Activated CD8-positive, alpha-beta memory T cell treated with anti-CD3 and anti-CD28 coated beads, Interleukin-2, amount 50 U/mL, for 48 hours (primary cell): ENCODE results near the gene LIX1.
A peak's percentile ranks its signal among the peaks of the same experiment; 100 is the strongest.
"Not testable (repeated sequence)": the region's sequence is repeated elsewhere in the genome, so short reads cannot be mapped to it uniquely, and the experiment has no call there.

Experiments used
- DNase-seq: peaks from one replicate; pipeline ENCODE4 v3.0.0-alpha.2; 2020

LIX1 gene

GRCh38 chr5:97142521-97143254, at the start of gene LIX1:
Gene LIX1, minus strand, starts transcription at chr5:97142611. Its CDS starts 35 bp downstream, at chr5:97142576.
- no peak for DNase-seq

DNA sequence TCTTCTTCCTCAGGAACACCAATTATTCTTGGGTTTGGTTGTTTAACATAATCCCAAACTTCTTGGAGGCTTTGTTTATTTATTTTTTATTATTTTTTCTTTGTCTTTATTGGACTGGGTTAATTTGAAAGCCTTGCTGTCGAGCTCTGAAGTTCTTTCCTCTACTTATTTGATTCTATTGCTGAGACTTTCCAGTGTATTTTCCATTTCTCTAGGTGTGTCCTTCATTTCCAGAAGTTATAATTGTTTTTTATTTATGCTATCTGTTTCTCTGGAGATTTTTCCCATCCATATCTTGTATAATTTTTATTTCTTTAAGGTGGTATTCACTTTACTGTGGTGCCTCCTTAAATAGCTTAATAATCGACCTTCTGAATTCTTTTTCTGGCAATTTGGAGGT, 49.5 kb upstream of the LIX1 start:
- no peak for DNase-seq

DNA sequence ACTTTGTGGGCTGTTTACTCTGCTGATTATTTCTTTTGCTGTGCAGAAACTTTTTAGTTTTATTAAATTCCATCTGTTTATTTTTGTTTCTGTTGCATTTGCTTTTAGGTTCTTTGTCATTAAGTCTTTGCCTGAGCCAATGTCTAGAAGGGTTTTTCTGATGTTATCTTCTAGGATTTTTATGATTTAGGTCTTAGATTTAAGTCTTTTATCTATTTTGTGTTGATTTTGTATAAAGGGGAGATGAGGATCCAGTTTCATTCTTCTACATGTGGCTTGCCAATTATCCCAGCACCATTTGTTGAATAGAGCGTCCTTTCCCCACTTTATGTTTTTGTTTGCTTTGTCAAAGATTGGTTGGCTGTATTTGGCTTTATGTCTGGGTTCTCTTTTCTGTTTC, 47.1 kb upstream of the LIX1 start:
- DNase-seq: not testable (repeated sequence)

GRCh38 chr5:97183930-97184213, 41.5 kb upstream of the LIX1 start:
- DNase-seq: no peak

- DNase-seq: peak; percentile 93
Measured at GRCh38 chr5:97183100-97183929, 40.9 kb upstream of the LIX1 start, which contains the start of gene RIOK2. Gene RIOK2, minus strand, starts transcription at chr5:97183247. Its CDS starts 56 bp downstream, at chr5:97183191.

DNA sequence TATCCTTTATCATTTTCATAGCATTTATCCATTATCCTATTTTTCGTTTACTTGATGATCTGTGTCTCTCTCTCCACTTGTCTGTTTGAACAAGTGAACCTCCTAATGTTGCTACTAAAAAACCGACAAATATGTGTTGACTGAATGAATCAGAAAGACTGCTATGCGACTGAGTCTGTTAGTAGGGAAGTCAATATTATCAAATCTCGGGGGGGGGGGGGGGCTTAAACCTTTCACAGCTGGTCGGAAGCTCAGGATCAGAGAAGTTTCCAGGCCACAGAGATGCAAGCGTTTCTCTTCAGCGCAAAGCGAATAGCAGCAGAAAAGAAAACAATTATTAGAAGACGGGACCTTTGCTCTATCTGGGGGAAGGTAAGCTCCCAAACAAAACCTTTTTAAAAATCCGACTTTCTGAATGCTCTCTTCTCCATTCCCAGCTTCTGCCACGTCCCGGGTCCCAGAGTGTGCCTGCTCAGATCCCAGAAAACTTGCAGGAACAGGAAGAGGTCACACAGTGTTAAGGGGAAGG, 40.2 kb upstream of the LIX1 start:
- DNase-seq: no peak

DNA sequence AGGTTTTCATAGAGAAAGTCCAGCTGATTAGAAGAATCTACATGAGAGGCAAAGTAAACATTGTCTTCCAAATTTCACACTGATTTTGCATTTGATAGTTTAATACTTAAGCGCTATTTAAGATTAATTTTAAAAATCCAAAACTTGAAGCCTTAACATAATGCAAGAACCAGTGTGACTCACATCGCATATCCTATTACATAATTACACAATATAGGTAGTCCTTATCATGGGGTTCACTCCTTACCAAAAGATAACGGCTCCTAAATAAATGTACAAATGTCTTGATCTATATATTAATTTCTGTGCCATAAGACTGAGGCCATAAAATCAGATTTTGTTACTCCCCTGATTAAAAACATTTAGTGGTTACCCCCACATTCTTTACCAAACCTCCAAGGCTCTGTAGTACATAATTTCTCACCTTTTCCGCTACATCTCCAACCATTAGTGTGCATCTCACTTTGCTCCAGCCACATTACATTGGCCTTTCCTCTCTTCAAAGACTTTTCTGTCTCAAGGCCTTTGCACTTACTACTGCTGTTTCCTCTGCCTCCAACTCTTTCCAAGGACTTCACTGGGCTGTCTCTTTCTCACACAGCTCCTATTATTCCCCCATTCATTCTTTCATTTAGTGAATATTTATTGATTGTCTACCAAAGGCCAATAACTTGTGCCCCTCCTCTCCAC, 39.6 kb upstream of the LIX1 start:
- DNase-seq: no peak

GRCh38 chr5:97179457-97179856, 37.0 kb upstream of the LIX1 start:
- DNase-seq: not testable (repeated sequence)

- DNase-seq: no peak
Measured at GRCh38 chr5:97172227-97172626, 29.8 kb upstream of the LIX1 start.

DNA sequence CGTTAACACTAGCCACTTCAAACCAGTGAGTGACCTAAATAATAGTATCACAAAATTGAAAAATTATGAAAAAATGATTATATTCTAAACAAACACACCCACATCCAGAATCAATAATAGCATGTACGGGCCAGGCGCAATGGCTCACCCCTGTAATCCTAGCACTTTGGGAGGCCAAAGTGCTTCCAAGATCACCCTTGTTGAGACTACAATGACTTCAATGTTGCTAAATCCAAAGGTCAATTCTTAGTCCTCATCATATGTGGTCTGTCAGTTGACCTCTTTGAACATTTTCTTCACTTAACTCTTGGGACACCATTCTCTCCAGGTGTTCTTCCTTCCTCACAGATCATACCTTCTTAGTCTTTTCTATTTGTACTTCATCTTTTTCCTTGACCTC, 29.3 kb upstream of the LIX1 start:
- no peak for DNase-seq

DNA sequence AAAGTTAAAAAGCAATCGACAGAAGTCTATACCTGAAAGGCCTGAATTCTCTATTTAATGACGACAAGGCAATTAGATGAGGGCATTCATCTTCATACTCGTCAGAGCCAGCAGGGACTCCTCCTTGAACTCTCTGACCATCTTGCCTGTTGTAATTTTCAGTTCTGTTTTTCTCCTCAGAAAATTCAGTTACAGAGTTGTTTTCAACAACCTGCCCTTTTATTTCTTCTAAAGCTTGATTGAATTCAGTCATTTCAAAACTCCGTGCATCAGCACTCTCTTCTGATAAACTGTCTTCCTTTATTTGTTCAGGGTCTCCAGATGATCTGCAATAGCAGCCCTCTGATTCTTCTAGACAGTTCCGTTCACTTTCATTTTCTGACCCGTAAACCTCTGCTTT, 25.0 kb upstream of the LIX1 start:
- DNase-seq: no peak

DNA sequence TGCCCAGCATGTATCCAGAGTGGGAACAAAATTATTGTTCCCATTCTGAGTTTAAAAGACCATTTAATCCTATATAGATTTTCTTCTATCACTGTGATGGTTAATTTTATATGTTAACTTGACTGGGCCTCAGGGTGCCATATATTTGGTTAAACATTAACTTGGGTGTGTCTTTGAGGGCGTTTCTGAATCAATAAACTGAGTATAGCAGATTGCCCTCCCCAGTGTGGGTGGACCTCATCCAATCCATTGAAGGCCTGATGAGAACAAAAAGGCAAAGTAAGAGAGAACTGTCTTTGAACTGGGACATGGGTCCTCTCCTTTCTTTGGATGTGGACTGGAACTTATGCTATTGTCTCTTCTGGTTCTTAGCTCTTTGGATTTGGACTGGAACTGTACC, 23.3 kb upstream of the LIX1 start:
- no peak for DNase-seq

DNA sequence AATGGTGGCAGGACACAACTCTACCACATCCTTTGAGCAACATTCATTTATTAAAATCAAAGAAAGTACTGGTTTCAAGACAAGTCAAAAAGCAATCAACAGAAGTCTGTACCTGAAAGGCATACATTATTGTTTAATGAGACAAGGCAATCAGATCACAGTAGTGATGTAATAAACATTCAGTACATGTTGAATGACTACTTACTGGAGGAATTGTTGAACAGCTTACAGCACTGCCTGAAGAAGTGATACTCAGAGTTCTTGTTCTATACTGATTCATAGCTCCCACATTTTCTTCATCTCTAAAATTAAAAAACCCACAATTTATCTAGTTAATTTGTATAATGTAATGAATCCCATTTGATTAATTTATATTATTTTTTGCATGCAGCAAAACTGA, 22.4 kb upstream of the LIX1 start:
- DNase-seq: no peak

DNA sequence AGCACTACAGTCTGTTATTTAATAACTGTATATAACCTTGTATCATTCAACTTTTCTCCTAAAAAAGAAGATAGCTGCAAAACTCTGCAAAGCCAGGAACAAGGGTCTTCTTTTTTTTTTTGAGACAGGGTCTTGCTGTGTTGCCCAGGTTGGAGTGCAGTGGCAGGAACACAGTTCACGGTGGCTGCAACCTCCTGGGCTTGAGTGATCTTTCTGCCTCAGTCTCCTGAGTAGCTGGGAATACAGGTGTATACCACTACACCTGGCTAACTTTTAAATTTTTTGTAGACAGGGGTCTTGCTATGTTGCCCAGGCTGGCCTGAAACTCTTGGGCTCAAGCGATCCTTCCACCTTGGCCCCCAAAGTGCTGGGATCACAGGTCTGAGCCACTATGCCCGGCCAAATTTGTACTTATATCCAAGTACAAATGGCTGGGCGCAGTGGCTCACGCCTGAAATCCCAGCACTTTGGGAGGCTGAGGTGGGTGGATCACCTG, 21.4 kb upstream of the LIX1 start:
- DNase-seq: no peak

DNA sequence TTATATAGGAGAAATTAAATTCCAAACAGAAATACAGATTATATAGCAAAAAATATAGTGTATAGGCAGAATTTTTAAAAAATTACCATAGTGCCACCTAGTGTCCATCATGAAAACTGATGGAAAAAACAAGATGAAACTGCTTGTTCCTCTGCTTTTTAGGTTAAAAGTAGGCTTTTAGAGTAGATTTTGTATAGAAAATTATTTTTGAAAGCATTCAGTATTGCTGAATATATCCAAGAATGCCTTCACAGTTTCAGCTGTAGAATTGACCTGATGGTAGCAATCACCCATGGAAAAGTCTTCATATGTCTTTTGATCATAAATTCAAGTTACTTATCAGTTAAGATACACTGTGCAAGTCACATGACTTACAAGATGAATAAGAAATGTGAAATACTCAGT, 21.0 kb upstream of the LIX1 start:
- no peak for DNase-seq

DNA sequence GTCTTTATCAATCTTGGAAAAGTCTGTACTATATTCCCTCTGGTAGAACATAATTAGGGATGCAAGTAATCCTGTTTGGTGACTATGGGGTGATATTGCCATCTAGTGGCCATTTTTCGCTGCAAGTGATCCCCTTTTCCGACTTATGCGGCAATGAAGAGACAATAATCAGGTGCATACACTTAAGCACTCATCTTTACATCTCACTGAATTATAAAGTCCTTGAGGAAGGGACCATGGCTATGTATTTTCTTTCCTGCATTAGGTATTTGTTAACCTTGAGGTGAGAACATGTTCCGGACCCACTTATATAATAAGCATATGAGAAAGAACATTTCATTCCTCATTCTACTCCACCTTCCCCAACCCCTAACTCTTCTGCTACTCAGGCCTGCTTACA, 19.6 kb upstream of the LIX1 start:
- no peak for DNase-seq

- no peak for DNase-seq
Measured at GRCh38 chr5:97157689-97158088, 15.3 kb upstream of the LIX1 start.

DNA sequence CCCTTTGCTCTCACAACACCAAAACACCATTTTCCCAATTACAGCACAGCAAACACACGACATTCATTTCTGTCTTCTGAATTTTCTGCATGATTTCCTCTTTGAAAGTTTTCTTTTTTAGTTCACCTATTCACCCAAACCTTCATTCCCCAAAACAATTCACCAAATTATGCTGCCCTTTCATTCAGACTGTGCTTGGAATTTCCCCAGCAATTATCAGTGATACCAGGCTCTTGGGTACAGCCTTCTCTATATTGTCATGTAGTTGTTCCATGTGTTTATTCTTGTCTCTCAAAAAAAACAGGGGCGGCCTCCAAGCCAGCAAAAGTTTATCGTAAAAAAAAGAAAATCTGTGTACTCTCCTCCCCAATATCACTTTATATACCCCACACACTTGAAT, 9.0 kb upstream of the LIX1 start:
- no peak for DNase-seq

GRCh38 chr5:97150401-97150800, 8.0 kb upstream of the LIX1 start:
- DNase-seq: no peak

- no peak for DNase-seq
Measured at GRCh38 chr5:97149709-97150108, 7.3 kb upstream of the LIX1 start.

DNA sequence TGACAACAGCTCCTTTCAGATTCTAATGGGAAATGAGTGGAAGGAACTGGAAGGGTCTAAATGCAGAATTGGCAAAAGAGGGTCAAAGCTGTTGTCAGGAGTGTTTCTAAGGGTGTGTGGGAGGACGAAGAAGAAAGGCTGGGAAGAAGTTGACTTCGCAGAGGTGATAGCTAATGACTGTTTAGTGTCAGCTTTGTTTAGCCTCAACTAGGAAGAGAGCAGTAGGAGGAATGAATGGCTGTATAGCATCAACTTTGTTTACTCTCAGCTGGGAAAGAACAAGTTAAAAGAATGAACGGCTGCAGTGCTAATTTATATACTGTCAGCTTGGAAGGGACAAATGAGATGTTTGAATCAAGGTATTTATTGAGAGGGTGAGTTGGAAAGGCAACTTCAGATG, 5.9 kb upstream of the LIX1 start:
- DNase-seq: no peak

DNA sequence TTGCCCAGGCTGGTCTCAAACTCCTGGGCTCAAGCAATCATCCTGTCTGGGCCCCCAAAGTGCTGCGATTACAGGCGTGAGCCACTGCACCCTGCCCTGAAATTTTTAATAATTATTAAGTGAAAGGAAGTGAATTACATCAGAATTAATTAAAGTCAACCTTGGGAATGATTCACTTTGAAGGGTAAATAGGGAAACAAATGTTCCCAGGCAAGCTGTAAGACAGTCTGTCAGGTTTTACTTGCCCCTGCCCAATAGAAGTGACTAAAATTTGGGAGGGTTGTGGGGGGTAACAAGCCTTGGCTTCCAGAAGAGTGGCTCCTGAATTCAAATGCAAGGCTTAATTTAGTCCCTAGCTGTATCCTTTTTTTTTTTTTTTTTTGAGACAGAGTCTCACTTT, 1.3 kb upstream of the LIX1 start:
- DNase-seq: no peak

DNA sequence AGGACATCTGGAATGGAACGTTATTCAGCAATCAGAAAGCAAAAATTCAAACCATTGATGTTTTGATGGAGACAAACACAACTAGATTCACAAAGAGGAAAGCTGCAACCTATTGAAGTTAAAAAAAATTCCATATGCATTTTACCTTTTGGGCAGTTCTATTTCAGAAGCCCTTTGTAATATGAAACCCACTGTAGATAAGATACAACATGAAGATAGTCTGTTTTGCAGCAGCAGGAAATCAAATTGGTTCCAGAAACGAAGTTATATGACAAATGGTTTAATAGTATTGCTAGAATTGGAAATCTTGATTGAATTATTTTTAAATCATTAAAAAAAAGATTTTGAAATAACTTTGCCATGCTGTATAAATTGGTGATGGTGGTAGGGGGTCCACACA, 872 bp downstream of the LIX1 start:
- DNase-seq: no peak

- no peak for DNase-seq
Measured at GRCh38 chr5:97141031-97141430, 1.4 kb downstream of the LIX1 start.
